VCaP (cell line): ENCODE measurements around the gene SECTM1.

Source experiments
- H3K27ac ChIP-seq: fragments of 450-650 bp; 2 replicates; pipeline ENCODE4 v1.5.1; 2017
- CTCF ChIP-seq: fragments of 450-650 bp; conservative IDR thresholded peaks from 2 replicates; pipeline ENCODE4 v1.5.1; 2017; ENCODE audit warnings: mild to moderate bottlenecking, moderate library complexity

SECTM1 gene

GRCh38 chr17:82320140-82320840 is 13.3 kb downstream of the SECTM1 start:
- H3K27ac ChIP-seq: no peak overlapping the region
- no peak for TF ChIP-seq CTCF

GRCh38 chr17:82319619-82320062 is 13.9 kb downstream of the SECTM1 start:
- H3K27ac ChIP-seq: no peak overlapping the region
- no peak for TF ChIP-seq CTCF

- no peak for TF ChIP-seq CTCF
- H3K27ac ChIP-seq: no peak overlapping the region
These were observed 14.6 kb downstream of the SECTM1 start for GRCh38 chr17:82318772-82319606.

GRCh38 chr17:82318169-82318498 is 15.4 kb downstream of the SECTM1 start:
- H3K27ac ChIP-seq: no peak overlapping the region

GRCh38 chr17:82317394-82318168 is 16.0 kb downstream of the SECTM1 start, which contains the start of gene CD7:
CD7 (minus strand) TSS chr17:82317608; CDS start chr17:82317495, 113 bp downstream.
- TF ChIP-seq CTCF: no peak
- no peak within 1 kb of the TSS for H3K27ac ChIP-seq

More at GRCh38 chr17:82318169-82318498, 15.4 kb downstream of the SECTM1 start:
- no peak for TF ChIP-seq CTCF

GRCh38 chr17:82316651-82317393 is 16.7 kb downstream of the SECTM1 start:
- no peak for TF ChIP-seq CTCF
- no peak overlapping the region for H3K27ac ChIP-seq
